SU-DHL-6 (cell line): Measurements from ENCODE around the gene ITPR1.

ENCODE experiments used
- EZH2phosphoT487 ChIP-seq: fragments of 200-600 bp; sonication (generic), shearing (Covaris generic); conservative IDR thresholded peaks from 2 replicates; pipeline ENCODE4 v1.6.1; 2018; ENCODE audit warnings: mild to moderate bottlenecking, antibody characterized with exemption, low read length, moderate library complexity, mixed read lengths
- TF ChIP-seq, protein P1 (sequence below): fragments of 200-600 bp; sonication (generic); IDR thresholded peaks from one replicate; pipeline ENCODE4 v1.5.1; 2017; ENCODE audit warnings: antibody characterized with exemption, mild to moderate bottlenecking, low read length, moderate library complexity; ENCODE audit not compliant: insufficient read depth, poor library complexity, severe bottlenecking

DNA sequence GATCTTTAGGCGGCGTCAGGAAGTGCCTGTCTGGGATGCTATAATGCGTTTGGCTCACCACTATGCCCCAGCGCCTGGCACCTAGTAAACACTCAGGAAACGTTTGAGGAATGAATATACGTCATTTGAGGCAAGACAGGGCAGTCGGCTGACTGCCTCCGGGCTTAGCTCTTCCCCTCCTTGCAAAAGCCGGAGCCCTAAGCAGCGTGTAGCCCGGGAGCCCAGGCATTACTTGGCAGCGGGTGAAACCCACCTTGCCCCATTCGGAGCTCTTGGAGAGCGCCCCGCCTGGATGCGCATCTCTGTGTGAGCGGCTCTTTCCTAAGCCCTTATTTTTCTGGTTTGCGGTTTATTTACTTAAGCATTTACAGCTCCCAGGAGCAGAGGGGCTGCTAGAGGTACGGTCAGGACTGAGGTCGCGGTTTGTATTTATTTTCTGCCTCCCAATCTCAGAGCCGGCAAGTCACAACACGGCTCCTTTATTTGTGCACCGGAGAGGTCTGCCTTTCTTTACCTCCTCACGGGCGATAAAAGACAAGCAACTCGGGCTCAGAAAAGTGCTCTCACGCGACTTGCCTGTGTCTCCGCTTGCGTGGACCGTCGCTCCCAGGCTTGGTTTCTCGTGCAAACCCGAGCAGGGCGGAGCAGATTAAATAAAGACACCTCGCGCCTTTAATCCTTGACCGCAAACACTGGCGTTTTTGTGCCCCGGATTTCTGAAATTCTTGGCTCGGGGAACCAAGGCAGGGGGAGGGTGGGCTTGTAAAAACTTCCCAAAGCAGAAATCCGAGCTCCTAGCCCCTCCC lies 737 bp upstream of the ITPR1 start:
- TF ChIP-seq EZH2phosphoT487: no peak
- TF ChIP-seq, protein P1, sequence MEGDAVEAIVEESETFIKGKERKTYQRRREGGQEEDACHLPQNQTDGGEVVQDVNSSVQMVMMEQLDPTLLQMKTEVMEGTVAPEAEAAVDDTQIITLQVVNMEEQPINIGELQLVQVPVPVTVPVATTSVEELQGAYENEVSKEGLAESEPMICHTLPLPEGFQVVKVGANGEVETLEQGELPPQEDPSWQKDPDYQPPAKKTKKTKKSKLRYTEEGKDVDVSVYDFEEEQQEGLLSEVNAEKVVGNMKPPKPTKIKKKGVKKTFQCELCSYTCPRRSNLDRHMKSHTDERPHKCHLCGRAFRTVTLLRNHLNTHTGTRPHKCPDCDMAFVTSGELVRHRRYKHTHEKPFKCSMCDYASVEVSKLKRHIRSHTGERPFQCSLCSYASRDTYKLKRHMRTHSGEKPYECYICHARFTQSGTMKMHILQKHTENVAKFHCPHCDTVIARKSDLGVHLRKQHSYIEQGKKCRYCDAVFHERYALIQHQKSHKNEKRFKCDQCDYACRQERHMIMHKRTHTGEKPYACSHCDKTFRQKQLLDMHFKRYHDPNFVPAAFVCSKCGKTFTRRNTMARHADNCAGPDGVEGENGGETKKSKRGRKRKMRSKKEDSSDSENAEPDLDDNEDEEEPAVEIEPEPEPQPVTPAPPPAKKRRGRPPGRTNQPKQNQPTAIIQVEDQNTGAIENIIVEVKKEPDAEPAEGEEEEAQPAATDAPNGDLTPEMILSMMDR: no peak
